GM12873 (cell line): ENCODE measurements around the gene RAB44.

Experiments used
- TF ChIP-seq, protein P1 (sequence below): IDR thresholded peaks from 2 replicates; pipeline ENCODE4 v1.5.1; 2012; ENCODE audit warnings: low read depth, mild to moderate bottlenecking, moderate library complexity, low read length, control low read depth; ENCODE audit not compliant: insufficient read depth; ENCODE audit errors: missing control alignments

Gene RAB44

DNA sequence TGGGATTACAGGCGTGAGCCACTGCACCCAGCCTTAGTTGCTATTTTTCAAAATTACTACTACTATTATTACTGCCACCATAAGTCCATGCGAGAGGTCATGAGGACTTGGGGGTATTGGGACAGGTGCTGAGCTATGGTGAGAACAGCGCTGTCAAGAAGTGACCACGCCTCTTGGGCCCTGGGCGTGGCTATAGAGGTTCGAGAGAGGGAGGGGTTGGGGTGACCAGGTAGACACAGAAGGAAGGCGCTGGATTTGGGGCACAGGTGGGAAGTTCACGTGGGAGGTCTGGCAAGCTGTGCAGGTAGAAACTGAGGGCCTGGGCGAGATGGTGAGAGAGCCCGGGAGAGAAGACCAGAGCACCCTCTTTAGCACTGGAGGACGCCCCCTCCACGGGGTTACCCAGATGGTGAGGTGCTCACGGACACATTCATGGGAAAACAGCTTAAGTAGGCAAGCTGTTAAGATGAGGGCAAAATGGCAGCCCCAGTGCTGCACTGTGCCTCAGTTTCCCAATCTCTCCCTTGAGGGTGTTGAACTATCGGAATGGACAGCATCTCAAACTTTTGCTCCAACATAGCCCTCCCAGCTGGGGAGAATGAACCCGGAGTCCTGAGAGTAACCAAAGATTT, 61.0 kb downstream of the RAB44 start:
- TF ChIP-seq, protein P1, sequence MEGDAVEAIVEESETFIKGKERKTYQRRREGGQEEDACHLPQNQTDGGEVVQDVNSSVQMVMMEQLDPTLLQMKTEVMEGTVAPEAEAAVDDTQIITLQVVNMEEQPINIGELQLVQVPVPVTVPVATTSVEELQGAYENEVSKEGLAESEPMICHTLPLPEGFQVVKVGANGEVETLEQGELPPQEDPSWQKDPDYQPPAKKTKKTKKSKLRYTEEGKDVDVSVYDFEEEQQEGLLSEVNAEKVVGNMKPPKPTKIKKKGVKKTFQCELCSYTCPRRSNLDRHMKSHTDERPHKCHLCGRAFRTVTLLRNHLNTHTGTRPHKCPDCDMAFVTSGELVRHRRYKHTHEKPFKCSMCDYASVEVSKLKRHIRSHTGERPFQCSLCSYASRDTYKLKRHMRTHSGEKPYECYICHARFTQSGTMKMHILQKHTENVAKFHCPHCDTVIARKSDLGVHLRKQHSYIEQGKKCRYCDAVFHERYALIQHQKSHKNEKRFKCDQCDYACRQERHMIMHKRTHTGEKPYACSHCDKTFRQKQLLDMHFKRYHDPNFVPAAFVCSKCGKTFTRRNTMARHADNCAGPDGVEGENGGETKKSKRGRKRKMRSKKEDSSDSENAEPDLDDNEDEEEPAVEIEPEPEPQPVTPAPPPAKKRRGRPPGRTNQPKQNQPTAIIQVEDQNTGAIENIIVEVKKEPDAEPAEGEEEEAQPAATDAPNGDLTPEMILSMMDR: no peak

- TF ChIP-seq, protein P1: peak; percentile 98
These were observed 61.6 kb downstream of the RAB44 start for GRCh38 chr6:36759148-36759759.

GRCh38 chr6:36760685-36761435, 63.2 kb downstream of the RAB44 start:
- TF ChIP-seq, protein P1: no peak

DNA sequence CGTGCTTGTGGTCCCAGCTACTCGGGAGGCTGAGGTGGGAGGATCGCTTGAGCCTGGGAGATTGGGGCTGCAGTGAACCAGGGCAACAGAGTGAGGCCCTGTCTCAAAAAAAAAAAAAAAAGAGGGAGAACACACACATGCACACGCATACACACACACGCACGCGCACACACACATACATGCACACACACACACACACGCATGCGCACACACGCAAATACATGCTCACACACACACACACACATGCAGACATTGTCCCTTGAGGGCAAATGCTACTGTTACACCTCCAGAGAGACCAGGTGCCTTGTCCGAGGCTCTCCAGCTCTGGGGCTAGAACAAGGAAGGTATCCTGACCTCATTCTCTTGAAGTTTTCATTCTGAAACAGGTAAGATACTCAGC, 64.5 kb downstream of the RAB44 start:
- TF ChIP-seq, protein P1: no peak

DNA sequence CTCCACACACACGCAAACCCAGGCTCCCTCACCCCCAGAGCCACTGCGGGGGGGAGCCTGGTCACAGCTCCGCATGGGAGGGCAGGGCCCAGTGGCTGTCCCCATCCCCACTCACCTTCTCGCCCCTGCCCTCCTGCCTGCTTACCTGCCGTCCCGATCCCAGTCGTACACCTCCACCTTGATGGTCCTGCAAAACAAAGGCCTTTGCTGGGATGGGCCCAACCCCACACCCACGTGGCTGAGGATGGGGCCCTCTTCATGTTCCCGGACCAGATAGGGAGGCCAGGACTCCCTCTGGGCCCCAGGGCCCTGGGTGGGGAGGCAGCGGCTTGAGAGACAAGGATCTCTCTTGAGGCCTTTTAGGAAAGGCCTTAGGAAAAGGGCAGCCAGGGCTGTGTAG, 67.6 kb downstream of the RAB44 start:
- TF ChIP-seq, protein P1: no peak

DNA sequence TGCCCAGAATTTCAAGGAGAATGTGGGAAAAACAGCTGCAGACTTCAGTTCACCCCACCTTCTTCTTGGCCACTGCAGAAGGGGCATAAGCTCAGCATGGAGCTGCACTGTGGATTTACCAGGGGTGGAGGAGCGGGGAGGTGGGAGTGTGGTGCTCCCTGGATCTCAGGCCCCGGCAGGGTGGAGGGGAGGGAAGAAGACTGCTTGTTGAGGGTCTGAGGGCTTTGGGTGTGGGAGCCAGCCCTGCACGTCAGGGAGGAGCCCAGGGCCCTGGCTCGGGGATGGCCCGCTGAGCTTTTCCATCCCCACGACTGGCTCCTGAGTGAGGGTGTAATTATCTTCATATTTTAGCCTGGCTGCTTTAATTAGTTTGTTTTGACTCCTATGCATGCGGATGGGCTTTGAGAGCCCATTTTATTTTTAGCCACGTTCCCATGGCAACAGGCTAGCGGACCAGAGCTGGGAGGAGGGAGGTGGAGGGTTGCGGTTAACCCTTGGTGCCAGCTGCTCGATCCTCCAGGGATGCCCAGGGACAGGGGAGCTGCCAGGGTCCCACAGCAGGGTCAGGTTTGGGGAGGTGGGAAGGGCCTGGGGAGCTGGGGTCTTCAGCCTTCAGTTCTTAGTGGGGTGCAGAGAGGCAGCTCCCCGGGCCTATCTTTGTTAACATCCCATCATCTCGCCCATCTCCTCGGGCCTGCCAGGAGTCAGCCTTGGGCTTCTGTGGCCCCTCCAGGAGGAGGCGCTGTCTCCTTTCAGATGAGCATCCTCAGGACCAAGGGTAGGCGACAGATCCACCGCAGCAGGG, 68.2 kb downstream of the RAB44 start:
- TF ChIP-seq, protein P1: peak; percentile 96

- TF ChIP-seq, protein P1: no peak
These were observed 68.8 kb downstream of the RAB44 start for GRCh38 chr6:36766399-36766945.
